CD4-positive, alpha-beta T cell treated with Interleukin-6 at 100 ng/mL for 8 hours (primary cell): Measurements from ENCODE around the gene COP1.
"Not testable (repeated sequence)": the region's sequence is repeated elsewhere in the genome, so short reads cannot be mapped to it uniquely, and the experiment has no call there.

Experiments
- DNase-seq: peaks from one replicate; pipeline ENCODE4 v3.0.0-alpha.2; 2020; ENCODE audit warnings: mixed read lengths, low spot score

COP1 gene

DNA sequence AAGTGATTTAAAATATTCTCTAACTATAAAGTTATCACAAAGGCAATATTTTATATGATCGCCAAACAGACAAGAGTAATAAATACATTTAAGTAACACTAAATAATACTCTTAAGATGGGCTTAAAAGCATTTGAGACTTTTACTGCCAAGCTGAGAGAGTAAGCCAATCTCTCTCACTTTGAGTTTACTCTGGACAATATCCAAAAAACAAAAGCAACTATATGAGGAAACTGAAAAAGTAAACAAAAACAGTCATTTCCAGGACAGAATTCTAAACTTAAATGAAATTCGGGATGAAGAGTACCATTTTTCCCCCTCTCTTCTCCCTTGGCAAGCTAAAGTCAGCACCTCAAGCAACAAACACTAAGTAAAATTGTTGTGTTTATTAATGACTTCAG, 173.2 kb downstream of the COP1 start:
- no peak for DNase-seq

DNA sequence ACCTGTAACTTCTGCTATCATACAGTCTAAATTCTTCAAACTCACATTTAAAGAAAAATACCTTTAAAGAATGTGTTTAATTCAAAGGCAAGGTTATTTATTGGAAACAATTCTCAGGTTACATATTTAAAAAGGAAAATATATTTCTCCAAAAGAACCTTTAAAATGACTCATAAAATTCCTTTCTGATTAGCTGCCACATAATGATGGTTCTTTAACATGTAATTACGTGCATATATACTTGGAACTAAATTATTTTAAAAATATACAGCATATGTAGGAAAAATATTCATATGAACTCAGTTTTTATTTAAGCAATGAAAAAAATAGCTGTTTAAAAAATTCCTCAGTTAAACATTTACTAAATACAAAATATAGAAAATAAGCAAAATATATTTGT, 173.6 kb downstream of the COP1 start:
- no peak for DNase-seq

DNA sequence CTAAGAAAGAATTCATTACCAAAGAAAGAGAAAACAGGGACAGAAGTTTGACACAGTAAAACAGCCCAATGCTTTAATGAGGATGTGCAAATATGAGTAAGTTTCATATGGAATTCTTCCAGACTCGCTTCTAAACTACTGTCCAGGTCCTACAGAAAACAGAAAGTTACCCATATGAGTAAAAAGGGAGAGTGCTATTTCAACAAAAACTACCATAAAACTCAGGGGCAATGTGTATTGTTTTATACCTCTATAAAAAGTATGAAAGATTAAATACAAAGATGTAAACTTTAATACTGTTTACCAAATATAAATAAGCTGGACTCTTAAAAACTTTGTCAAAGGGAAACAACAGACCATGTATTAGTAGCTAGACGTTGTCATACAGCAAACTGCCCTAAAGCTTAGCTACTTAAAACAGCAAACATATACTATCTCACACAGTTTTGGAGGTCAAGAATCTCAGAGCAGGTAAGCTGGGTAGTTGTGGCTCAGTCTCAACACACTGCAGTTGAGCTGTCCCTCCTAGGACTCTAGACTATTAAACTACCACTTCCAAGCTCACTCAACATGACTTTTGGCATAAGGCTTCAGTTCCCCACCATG, 174.9 kb downstream of the COP1 start:
- DNase-seq, result no peak

DNA sequence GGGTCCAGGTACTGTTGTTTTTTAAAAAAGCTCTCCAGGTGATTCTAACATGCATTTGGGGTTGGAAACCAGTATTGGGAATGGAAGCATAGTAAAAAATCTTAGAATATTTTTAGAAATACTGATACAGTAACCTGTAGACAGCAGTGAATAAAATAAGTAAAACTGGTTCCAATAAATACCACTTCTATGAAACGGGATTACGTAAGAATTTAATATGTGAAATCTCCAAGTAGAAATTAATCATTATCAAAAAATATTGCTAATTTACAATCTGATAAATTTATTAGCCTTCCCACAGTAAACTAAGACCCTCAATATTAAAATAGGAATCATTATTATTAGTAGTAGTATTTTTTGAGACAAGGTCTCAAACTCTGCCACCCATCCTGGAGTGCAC, 177.5 kb downstream of the COP1 start:
- no peak for DNase-seq

- DNase-seq, result no peak
Measured at GRCh38 chr1:176029155-176029554, 177.9 kb downstream of the COP1 start.

GRCh38 chr1:176027934-176028333, 179.2 kb downstream of the COP1 start:
- not testable (repeated sequence) for DNase-seq

DNA sequence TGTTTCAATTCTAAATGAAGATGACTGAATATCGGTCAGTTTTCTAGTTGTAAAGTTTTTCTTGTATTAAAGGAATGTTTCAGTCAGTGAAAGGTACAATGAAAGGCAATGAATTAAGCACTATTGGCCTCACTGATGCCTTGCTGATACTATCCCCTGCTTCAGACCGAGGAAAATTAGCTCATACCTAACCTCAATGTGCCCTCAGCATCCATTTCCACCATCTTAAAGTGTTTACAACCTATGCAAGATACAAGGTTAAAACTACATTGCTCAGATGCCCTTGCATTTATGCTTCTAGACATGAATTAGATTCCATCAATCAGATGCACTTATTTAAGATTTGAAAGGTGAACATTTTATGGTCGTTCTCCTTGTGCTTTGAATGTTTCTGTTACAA, 184.5 kb downstream of the COP1 start:
- DNase-seq, result no peak

DNA sequence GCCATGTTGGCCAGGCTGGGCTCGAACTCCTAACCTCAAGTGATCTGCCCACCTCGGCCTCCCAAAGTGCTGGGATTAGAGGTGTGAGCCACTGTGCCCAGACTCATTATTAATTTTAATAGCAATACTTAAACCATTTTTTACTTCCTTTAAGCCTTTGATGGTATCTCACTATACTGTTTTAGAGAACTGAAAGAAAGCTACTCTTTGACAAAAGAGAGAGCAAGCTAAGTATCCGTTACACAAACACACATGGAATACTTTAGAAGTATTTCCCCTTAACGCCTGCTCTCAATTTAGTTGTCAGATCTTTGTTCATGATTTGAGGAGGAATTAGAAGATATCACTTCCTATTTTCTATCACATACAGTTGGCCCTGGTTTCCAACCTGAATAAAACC, 189.4 kb downstream of the COP1 start:
- DNase-seq, result no peak

GRCh38 chr1:176009951-176010350, 197.1 kb downstream of the COP1 start:
- no peak for DNase-seq

GRCh38 chr1:176007756-176008389, 199.2 kb downstream of the COP1 start:
- DNase-seq, result not testable (repeated sequence)

GRCh38 chr1:175994660-175995059, 212.4 kb downstream of the COP1 start:
- DNase-seq, result not testable (repeated sequence)

DNA sequence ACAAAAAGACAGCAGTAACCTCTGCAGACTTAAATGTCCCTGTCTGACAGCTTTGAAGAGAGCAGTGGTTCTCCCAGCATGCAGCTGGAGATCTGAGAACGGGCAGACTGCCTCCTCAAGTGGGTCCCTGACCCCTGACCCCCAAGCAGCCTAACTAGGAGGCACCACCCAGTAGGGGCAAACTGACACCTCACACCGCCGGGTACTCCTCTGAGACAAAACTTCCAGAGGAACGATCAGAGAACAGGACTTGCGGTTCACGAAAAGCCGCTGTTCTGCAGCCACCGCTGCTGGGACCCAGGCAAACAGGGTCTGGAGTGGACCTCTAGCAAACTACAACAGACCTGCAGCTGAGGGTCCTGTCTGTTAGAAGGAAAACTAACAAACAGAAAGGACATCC, 214.3 kb downstream of the COP1 start:
- DNase-seq, result not testable (repeated sequence)

DNA sequence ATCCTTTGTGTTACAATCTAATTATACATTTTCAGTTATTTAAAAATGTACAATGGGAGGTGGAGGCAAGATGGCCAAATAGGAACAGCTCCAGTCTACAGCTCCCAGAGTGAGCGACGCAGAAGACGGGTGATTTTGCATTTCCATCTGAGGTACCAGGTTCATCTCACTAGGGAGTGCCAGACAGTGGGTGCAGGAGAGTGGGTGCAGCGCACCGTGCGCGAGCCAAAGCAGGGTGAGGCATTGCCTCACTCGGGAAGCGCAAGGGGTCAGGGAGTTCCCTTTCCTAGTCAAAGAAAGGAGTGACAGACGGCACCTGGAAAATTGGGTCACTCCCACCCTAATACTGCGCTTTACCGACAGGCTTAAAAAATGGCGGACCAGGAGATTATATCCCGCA, 214.9 kb downstream of the COP1 start:
- not testable (repeated sequence) for DNase-seq

- no peak for DNase-seq
Measured at GRCh38 chr1:175984813-175985212, 222.3 kb downstream of the COP1 start.

- no peak for DNase-seq
Measured at GRCh38 chr1:175984057-175984812, 222.9 kb downstream of the COP1 start.

GRCh38 chr1:175983363-175983762, 223.7 kb downstream of the COP1 start:
- DNase-seq, result not testable (repeated sequence)

DNA sequence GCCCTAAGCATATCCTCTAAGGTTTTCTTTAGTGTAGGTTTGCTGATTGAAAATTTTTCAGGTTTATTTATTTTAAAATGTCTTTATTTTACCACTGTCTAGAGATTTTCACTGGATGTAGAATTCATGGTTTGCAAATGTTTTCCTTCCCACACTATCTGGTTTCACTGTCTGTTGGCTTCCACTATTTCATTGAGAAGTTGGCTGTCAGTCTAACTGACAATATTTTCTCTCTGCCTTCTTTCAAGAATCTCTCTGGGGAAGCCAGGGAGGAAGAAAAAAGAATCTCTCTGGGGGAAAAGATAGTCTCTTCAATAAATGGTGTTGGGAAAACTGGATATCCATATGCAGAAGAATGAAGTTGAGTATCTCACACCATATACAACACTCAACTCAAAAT, 226.0 kb downstream of the COP1 start:
- DNase-seq, result no peak

DNA sequence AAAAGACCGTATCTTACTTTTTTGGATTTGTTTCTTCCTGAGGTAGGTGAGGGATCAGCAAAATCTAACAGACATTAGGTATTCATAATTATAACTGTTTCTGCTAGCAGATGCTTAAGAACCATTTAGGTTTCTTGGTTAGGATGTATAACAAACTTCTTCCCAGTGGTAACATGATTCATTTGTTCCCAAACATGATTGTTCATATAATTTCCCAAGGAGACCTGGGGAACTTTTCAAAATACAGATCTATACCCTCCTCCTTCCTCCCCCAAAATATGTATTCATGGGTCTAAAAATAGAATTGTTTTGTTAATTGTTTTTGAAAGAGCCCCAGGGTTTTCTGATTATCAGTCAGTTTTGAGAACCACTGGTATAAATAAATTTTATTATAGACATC, 228.2 kb downstream of the COP1 start:
- DNase-seq, result no peak

DNA sequence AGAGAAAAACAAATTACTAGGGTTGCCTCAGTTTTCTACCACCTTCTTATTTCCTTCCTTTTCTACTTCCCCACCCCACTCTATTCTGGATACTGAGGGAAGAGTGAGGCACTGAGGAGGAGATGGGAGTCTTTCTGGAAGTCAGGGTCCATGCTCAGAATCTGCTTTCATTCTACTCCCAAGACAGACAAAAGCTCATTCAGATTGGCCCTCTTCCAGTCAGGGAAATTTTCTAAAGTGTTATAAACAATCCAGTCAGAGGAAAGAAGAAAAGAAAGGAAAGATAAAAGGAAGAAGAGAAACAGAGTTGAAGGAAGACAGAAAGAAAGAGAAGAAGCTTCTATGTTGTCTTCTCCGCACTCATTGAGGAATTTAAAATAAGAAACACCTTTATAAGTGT, 228.6 kb downstream of the COP1 start:
- DNase-seq, result no peak

DNA sequence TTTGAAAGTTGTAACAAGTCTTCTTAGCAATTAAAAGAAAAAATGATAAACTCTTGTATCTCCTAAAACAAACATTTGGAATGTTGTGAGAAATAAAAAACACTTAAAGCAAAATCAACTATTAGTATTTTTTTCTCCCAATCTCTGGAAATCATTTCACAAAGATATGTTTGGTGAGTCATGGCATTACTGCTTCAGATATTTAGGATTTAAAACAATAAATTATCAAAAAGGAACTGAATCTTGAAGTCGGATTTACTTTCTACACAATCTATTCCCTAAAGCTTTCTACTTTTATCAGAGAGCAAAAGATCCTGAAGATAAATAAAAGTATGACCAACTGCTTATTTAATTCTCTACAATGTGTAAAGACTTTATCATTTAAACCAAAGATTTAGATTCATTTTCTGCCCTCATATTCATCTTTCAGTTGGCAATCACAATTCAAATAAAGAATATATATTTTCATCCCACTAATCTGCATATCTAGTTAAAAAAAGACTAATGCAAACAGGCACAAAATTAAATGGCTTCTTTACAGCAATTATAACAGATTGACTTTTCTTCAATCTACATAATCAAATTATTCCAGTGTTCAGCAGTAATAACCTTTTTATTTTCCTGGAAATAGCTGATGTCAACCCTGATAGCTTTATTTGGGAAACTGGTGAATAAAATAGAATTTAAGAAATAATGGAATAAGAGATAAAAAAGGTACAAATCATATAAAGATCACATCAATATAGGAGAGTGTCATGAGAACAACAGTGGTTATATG, 230.0 kb downstream of the COP1 start:
- DNase-seq, result no peak

GRCh38 chr1:175969231-175969630, 237.9 kb downstream of the COP1 start:
- DNase-seq, result no peak

GRCh38 chr1:175968486-175969172, 238.5 kb downstream of the COP1 start:
- DNase-seq, result no peak
